OCI-LY3 (cell line): Measurements from ENCODE around the gene VGLL3.

Experiments
- CTCF ChIP-seq: fragments of 200-600, 300-600 bp; sonication (generic); IDR thresholded peaks from 2 replicates; pipeline ENCODE4 v1.5.1; 2014; ENCODE audit warnings: antibody characterized with exemption, low read length, low read depth
- EZH2phosphoT487 ChIP-seq: fragments of 200-600 bp; shearing (Covaris generic); IDR thresholded peaks from 2 replicates; pipeline ENCODE4 v1.6.1; 2018; ENCODE audit warnings: antibody characterized with exemption, mixed run types, low read depth

- no peak for TF ChIP-seq CTCF
- TF ChIP-seq EZH2phosphoT487, result no peak
Observed at GRCh38 chr3:86967062-86967461, 23.9 kb downstream of the VGLL3 start.
